ENCODE data around the gene MTHFSD. TPM values are rescaled to one million over a fixed set of nuclear protein-coding genes. Genes with fewer than 3 reads are reported as not detected.

Gene MTHFSD
- polyA plus RNA-seq, 1 donor from 2014 or later = 25.0 TPM

DNA sequence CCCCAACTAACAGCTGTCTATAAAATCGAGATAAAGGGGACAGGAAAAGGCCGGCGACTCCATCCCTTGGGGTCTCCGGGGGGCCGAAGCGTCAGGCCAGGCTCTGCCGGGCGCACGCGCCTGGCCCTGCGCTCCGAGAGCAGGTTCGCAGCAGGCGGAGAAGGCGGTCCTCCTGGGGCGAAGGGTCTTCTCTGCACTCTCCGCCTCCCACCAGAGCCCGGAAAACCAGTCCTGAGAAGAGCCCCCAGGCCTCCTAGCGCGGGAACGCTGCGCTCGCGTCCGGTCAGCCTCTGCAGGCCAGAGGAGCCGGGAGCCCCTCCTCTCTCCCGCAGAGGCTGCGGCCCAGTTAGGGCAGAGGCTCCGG lies 39.6 kb downstream of the MTHFSD start:
- Histone ChIP-seq H3K9ac (ENCODE audit: low read length) (no peak overlapping the region), H3K27ac (ENCODE audit: low read length) (no peak overlapping the region), H3K9me3 (ENCODE audit: low read length) (no peaks in the 10 kb centered on the region), H3K79me2 (replicated peaks; ENCODE audit: insufficient read depth, low read length) (no peaks in the 10 kb centered on the region), H3K36me3 (ENCODE audit: insufficient read depth, low read length) (no peaks in the 10 kb centered on the region), H3K4me2 (ENCODE audit: low read length) (no peak overlapping the region), H4K20me1 (ENCODE audit: insufficient read depth) (no peaks in the 10 kb centered on the region), H2AFZ (ENCODE audit: low read depth, low read length) (no peak overlapping the region), H3F3A (ENCODE audit: insufficient read depth, low read length, poor library complexity, severe bottlenecking) (no peaks in the 10 kb centered on the region), H3K9me2 (ENCODE audit: insufficient read depth, low read length) (no peaks in the 10 kb centered on the region), H3K4me3 (ENCODE audit: low read length) (peak overlapping the region; percentile 29), H3K27me3 (ENCODE audit: insufficient read depth, low read depth, low read length) (peaks cover 100% of the 10 kb centered on the region)
- TF ChIP-seq POLR2AphosphoS5 (IDR thresholded peaks at IDR 0.05) = no peak
- no peak for TF ChIP-seq EP300 (conservative IDR thresholded peaks at IDR 0.05; ENCODE audit: poor library complexity, severe bottlenecking)
- no peak for TF ChIP-seq MXI1 (conservative IDR thresholded peaks at IDR 0.05; ENCODE audit: poor library complexity, severe bottlenecking)
- TF ChIP-seq SMC3 (conservative IDR thresholded peaks at IDR 0.05; ENCODE audit: poor library complexity) = no peak
- no peak for TF ChIP-seq EZH2 (IDR thresholded peaks at IDR 0.05; ENCODE audit: borderline replicate concordance, insufficient read depth, low read length, poor library complexity, severe bottlenecking)
- TF ChIP-seq RAD21 (conservative IDR thresholded peaks at IDR 0.05) = no peak
- TF ChIP-seq, protein P1, sequence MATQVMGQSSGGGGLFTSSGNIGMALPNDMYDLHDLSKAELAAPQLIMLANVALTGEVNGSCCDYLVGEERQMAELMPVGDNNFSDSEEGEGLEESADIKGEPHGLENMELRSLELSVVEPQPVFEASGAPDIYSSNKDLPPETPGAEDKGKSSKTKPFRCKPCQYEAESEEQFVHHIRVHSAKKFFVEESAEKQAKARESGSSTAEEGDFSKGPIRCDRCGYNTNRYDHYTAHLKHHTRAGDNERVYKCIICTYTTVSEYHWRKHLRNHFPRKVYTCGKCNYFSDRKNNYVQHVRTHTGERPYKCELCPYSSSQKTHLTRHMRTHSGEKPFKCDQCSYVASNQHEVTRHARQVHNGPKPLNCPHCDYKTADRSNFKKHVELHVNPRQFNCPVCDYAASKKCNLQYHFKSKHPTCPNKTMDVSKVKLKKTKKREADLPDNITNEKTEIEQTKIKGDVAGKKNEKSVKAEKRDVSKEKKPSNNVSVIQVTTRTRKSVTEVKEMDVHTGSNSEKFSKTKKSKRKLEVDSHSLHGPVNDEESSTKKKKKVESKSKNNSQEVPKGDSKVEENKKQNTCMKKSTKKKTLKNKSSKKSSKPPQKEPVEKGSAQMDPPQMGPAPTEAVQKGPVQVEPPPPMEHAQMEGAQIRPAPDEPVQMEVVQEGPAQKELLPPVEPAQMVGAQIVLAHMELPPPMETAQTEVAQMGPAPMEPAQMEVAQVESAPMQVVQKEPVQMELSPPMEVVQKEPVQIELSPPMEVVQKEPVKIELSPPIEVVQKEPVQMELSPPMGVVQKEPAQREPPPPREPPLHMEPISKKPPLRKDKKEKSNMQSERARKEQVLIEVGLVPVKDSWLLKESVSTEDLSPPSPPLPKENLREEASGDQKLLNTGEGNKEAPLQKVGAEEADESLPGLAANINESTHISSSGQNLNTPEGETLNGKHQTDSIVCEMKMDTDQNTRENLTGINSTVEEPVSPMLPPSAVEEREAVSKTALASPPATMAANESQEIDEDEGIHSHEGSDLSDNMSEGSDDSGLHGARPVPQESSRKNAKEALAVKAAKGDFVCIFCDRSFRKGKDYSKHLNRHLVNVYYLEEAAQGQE (IDR thresholded peaks at IDR 0.05; ENCODE audit: borderline replicate concordance) = no peak
- TF ChIP-seq, protein P2, sequence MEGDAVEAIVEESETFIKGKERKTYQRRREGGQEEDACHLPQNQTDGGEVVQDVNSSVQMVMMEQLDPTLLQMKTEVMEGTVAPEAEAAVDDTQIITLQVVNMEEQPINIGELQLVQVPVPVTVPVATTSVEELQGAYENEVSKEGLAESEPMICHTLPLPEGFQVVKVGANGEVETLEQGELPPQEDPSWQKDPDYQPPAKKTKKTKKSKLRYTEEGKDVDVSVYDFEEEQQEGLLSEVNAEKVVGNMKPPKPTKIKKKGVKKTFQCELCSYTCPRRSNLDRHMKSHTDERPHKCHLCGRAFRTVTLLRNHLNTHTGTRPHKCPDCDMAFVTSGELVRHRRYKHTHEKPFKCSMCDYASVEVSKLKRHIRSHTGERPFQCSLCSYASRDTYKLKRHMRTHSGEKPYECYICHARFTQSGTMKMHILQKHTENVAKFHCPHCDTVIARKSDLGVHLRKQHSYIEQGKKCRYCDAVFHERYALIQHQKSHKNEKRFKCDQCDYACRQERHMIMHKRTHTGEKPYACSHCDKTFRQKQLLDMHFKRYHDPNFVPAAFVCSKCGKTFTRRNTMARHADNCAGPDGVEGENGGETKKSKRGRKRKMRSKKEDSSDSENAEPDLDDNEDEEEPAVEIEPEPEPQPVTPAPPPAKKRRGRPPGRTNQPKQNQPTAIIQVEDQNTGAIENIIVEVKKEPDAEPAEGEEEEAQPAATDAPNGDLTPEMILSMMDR (IDR thresholded peaks at IDR 0.05; ENCODE audit: poor library complexity, severe bottlenecking) = no peak
- no peak for TF ChIP-seq TAF1 (IDR thresholded peaks at IDR 0.05; ENCODE audit: low read depth)

DNA sequence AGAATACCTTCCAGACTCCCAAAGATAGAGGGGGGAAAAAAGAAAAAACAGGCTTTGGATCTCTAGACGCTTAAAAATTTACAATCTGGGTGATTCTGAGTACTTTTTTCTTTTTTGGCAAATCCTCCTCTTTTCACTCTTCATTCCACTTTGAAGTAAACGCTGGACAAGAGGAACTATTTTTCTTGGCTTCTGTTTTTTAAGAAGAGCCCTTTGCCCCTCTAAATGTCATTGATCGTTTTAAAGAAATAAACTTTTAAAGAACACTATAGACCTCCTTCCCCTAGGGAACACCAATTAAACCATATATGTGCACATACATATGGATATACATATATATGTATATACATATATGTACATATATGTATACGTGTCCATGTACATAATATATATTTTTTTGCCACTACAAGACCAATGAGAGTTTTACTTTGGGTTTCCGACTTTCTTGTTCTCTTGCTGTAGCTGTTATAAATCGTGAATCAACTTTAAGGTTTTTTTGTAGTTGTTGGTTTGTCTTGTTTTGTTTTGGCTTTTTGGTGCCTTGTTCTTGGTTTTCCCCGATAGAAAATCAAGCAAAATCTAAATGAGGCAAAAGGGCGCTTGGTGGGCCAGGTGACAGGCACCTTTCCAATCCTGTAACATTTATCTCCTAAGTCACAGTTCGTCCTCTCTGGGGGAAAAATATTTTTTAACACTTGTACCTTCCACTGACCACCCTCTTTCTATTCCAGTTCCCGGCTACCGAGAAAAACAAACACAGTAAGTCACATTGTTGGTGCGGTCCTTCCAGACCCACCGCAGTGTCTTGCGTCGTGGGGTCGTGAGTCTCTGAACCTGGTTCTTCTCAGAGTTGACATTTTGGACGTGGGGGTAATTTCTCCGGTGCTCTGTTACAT lies 40.3 kb downstream of the MTHFSD start:
- Histone ChIP-seq H3K27me3 (ENCODE audit: insufficient read depth, low read depth, low read length) (peaks cover 100% of the 10 kb centered on the region), H4K20me1 (ENCODE audit: insufficient read depth) (no peaks in the 10 kb centered on the region), H3K36me3 (ENCODE audit: insufficient read depth, low read length) (no peaks in the 10 kb centered on the region), H3F3A (ENCODE audit: insufficient read depth, low read length, poor library complexity, severe bottlenecking) (no peaks in the 10 kb centered on the region), H3K4me2 (ENCODE audit: low read length) (no peak overlapping the region), H3K79me2 (replicated peaks; ENCODE audit: insufficient read depth, low read length) (no peaks in the 10 kb centered on the region), H3K9ac (ENCODE audit: low read length) (no peak overlapping the region), H3K9me2 (ENCODE audit: insufficient read depth, low read length) (no peaks in the 10 kb centered on the region), H2AFZ (ENCODE audit: low read depth, low read length) (no peak overlapping the region), H3K4me3 (ENCODE audit: low read length) (no peak overlapping the region), H3K9me3 (ENCODE audit: low read length) (no peaks in the 10 kb centered on the region), H3K27ac (ENCODE audit: low read length) (no peak overlapping the region)
- TF ChIP-seq RAD21 (conservative IDR thresholded peaks at IDR 0.05) (no peak), EP300 (conservative IDR thresholded peaks at IDR 0.05; ENCODE audit: poor library complexity, severe bottlenecking) (no peak), POLR2AphosphoS5 (IDR thresholded peaks at IDR 0.05) (peak; percentile 65)
- TF ChIP-seq, protein P1 (IDR thresholded peaks at IDR 0.05; ENCODE audit: borderline replicate concordance) = no peak
- TF ChIP-seq, protein P2 (IDR thresholded peaks at IDR 0.05; ENCODE audit: poor library complexity, severe bottlenecking) = no peak
